Esophagus squamous epithelium (tissue), 5 donors: ENCODE data around the gene LIG3. TPM values are rescaled to one million over a fixed set of nuclear protein-coding genes. Genes with fewer than 3 reads are reported as not detected.

ENCODE experiments used
- DNase-seq: peaks from one replicate; lab custom pipeline; 2025; lab: John Stamatoyannopoulos, UW
- H3K27ac ChIP-seq, 4 donors: fragments of 200-600 bp; sonication (generic); one replicate each; pipeline ENCODE4 v1.5.1; 2016 to 2019; ENCODE audit warnings: mild to moderate bottlenecking in 1 of 4
- H3K27me3 ChIP-seq, 4 donors: fragments of 200-600 bp; sonication (generic); 1 replicate in 3 of 4; 2 replicates in 1 of 4; pipeline versions ENCODE4 v1.5.1 to v1.6.0; 2017 to 2021; ENCODE audit warnings: antibody characterized with exemption in 1 of 4
- H3K36me3 ChIP-seq, 3 donors: fragments of 200-600 bp; sonication (generic); one replicate each; pipeline ENCODE4 v1.5.1; 2016 to 2019
- H3K4me1 ChIP-seq, 3 donors: fragments of 200-600 bp; sonication (generic); one replicate each; pipeline ENCODE4 v1.5.1; 2017 to 2019
- H3K4me3 ChIP-seq, 4 donors: fragments of 200-600 bp; sonication (generic); 1 replicate in 3 of 4; 2 replicates in 1 of 4; pipeline ENCODE4 v1.5.1; 2016 to 2019; ENCODE audit warnings: mild to moderate bottlenecking in 2 of 4, moderate library complexity in 1 of 4
- H3K9me3 ChIP-seq, 3 donors: fragments of 200-600 bp; sonication (generic); one replicate each; pipeline ENCODE4 v1.5.1; 2016 to 2019
- POLR2A ChIP-seq, 4 donors: fragments of 450-650 bp; IDR thresholded peaks; one replicate each; pipeline ENCODE4 v1.6.1; 2017; ENCODE audit warnings: antibody characterized with exemption in 4 of 4, mild to moderate bottlenecking in 4 of 4, moderate library complexity in 3 of 4
- WGBS, 2 donors: methylation state at CpG; one replicate each; pipeline ENCODE4 v1.1.5; 2018; 5-methylcytosine and 5-hydroxymethylcytosine counted together
- intact Hi-C: fragments of 100-400 bp; cut with DNase I; formaldehyde crosslinking; loops from one replicate; pipeline ENCODE4 v1.15.0; 2022
- total RNA-seq, 4 donors: library from RNA; depleted of rRNA; stranded (reverse); fragments of >200 nt; gene quantifications; one replicate each; pipeline ENCODE4 v1.1.0, GENCODE V29; 2016
- TF ChIP-seq, protein P1 (sequence below), 6 experiments: fragments of 450-650 bp in 4 of 6; fragments of 200-600 bp in 2 of 6; sonication (generic) in 2 of 6; IDR thresholded peaks; one replicate each; pipeline ENCODE4 v1.5.1; 2016 to 2019; ENCODE audit warnings: antibody characterized with exemption in 6 of 6, mild to moderate bottlenecking in 4 of 6, moderate library complexity in 4 of 6
- donor health status: DM: yes; HTN: yes; CAD: no.

Gene LIG3
- total RNA-seq, 4 donors from 2014 or later = 18.9 to 32.6 (median 26.6) TPM

DNA sequence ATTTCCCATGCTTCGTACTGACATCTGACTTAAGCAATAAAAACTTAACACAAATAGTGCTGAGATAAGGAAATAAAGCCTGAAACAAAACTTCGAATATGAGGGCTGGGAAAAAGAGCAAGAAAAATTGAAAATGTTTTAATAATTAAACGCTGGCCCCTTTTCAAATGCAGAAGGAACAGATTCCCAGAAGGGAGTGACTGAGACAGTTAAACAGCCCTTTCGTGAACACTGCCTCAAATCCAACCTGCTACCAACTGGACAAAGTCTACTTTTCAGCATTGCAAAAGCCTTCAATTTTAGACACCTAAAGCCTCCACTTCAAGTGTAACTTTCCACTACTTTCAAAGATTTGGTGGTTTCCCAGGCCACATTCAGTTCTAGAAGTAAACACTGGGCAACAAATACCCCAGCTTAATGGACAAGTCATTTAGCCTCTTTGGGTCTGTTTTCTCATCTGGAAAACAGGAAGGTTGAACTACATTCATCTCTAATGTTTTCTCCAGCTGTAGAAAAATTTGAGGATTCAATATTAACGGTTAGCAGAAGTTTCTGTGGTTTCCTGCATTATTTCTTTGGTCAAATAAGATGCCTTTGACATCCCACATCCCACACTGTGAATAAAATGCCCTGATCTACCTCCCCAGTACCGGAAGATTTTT lies 71.4 kb downstream of the LIG3 start:
- H3K27me3 ChIP-seq = no peaks in the 10 kb centered on the region
- peaks cover 0 to 7% (median 0%) of the 10 kb centered on the region in 3 donors for H3K36me3 ChIP-seq
- no peaks in the 10 kb centered on the region for H3K9me3 ChIP-seq
- no peak for TF ChIP-seq POLR2A (IDR thresholded peaks at IDR 0.05)
- TF ChIP-seq, protein P1, sequence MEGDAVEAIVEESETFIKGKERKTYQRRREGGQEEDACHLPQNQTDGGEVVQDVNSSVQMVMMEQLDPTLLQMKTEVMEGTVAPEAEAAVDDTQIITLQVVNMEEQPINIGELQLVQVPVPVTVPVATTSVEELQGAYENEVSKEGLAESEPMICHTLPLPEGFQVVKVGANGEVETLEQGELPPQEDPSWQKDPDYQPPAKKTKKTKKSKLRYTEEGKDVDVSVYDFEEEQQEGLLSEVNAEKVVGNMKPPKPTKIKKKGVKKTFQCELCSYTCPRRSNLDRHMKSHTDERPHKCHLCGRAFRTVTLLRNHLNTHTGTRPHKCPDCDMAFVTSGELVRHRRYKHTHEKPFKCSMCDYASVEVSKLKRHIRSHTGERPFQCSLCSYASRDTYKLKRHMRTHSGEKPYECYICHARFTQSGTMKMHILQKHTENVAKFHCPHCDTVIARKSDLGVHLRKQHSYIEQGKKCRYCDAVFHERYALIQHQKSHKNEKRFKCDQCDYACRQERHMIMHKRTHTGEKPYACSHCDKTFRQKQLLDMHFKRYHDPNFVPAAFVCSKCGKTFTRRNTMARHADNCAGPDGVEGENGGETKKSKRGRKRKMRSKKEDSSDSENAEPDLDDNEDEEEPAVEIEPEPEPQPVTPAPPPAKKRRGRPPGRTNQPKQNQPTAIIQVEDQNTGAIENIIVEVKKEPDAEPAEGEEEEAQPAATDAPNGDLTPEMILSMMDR (IDR thresholded peaks at IDR 0.05) = no peak
- peaks cover 7 to 67% (median 8%) of the 10 kb centered on the region in 3 donors for H3K4me1 ChIP-seq
- WGBS, 2 donors = 51% methylated on average over 6 of the region's 6 CpGs
- H3K4me3 ChIP-seq = peak overlapping the region in 1 of 4 donors; percentile 36
- peak overlapping the region; percentile 18 to 68 (median 53) for H3K27ac ChIP-seq
- no peak for DNase-seq
- intact Hi-C loops = no loop called here

DNA sequence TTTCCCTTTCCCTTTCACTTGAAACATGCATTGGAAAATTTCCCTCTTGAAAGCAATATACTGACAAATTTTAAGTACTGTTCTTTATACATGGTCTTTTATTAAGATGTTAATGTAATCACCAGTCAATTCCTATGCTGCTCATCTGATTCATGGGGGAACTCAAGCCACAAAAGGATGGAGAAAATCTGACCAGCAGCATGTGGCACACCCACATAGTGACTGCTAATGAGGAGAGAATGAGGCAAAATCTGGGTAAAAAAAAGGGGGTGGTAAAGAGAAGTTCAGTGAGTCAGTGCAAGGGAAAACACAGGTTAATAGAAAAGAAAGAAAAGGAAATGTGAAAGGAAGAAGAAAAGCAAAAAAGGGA lies 71.9 kb downstream of the LIG3 start:
- no peak for DNase-seq
- H3K9me3 ChIP-seq = no peaks in the 10 kb centered on the region
- H3K36me3 ChIP-seq = peaks cover 0 to 7% (median 0%) of the 10 kb centered on the region in 3 donors
- H3K4me3 ChIP-seq = no peak overlapping the region
- H3K4me1 ChIP-seq = peaks cover 2 to 67% (median 7%) of the 10 kb centered on the region in 3 donors
- H3K27ac ChIP-seq = peak overlapping the region in 3 of 4 donors; percentile 43 to 68 (median 63)
- no peaks in the 10 kb centered on the region for H3K27me3 ChIP-seq
- TF ChIP-seq POLR2A (IDR thresholded peaks at IDR 0.05) = no peak
- TF ChIP-seq, protein P1 (IDR thresholded peaks at IDR 0.05) = no peak
- intact Hi-C loops = no loop called here

- TF ChIP-seq, protein P1 (IDR thresholded peaks at IDR 0.05) = no peak
- TF ChIP-seq POLR2A (IDR thresholded peaks at IDR 0.05) = no peak
- Histone ChIP-seq H3K4me3 (no peak overlapping the region), H3K36me3 (peaks cover 0 to 7% (median 0%) of the 10 kb centered on the region in 3 donors), H3K9me3 (no peaks in the 10 kb centered on the region), H3K27me3 (no peaks in the 10 kb centered on the region), H3K4me1 (peaks cover 0 to 67% (median 10%) of the 10 kb centered on the region in 3 donors), H3K27ac (peak overlapping the region in 1 of 4 donors; percentile 63)
- no peak for DNase-seq
- intact Hi-C loops = no loop called here
Measured at GRCh38 chr17:35052780-35053179, 72.5 kb downstream of the LIG3 start.

GRCh38 chr17:35053204-35053603 lies 72.9 kb downstream of the LIG3 start:
- Histone ChIP-seq H3K4me1 (peaks cover 0 to 67% (median 13%) of the 10 kb centered on the region in 3 donors), H3K36me3 (peaks cover 0 to 7% (median 0%) of the 10 kb centered on the region in 3 donors), H3K4me3 (no peak overlapping the region), H3K9me3 (no peaks in the 10 kb centered on the region), H3K27me3 (no peaks in the 10 kb centered on the region), H3K27ac (no peak overlapping the region)
- no peak for TF ChIP-seq POLR2A (IDR thresholded peaks at IDR 0.05)
- intact Hi-C loops = no loop called here
- WGBS, 2 donors = 46 to 71% methylated on average over 1 of the region's 1 CpG
- no peak for DNase-seq

GRCh38 chr17:35056013-35056412 lies 75.7 kb downstream of the LIG3 start:
- 95% methylated on average over 3 of the region's 3 CpGs for WGBS, 2 donors
- DNase-seq = no peak
- TF ChIP-seq, protein P1 (IDR thresholded peaks at IDR 0.05) = no peak
- no peak for TF ChIP-seq POLR2A (IDR thresholded peaks at IDR 0.05)
- Histone ChIP-seq H3K4me1 (peaks cover 0 to 47% (median 13%) of the 10 kb centered on the region in 3 donors), H3K4me3 (no peak overlapping the region), H3K36me3 (peaks cover 0 to 20% (median 0%) of the 10 kb centered on the region in 3 donors), H3K27ac (no peak overlapping the region), H3K9me3 (no peaks in the 10 kb centered on the region), H3K27me3 (no peaks in the 10 kb centered on the region)
- intact Hi-C loops = no loop called here
